ENCODE data around the gene ENPP4.

ENPP4 gene

DNA sequence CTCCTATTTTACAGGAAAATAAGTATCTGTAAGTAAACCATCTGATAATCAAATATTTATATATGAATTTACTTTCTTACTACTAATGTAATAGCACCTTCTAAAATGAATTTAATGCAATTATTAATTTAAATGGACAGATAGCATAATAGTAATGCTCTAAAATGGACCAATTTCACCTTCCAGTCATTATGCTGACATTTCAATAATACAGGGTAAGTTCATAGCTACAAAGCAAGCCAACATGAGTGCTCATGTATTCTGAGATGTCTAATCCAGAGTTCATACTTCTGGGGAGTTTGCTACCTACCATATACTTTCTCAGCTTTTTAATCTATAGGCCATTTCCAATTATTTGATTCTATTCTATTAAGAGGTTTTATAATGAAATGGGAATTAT is 29.4 kb downstream of the ENPP4 start:
- DNase-seq (ENCODE audit: low spot score) = no peak
- TF ChIP-seq, protein P1, sequence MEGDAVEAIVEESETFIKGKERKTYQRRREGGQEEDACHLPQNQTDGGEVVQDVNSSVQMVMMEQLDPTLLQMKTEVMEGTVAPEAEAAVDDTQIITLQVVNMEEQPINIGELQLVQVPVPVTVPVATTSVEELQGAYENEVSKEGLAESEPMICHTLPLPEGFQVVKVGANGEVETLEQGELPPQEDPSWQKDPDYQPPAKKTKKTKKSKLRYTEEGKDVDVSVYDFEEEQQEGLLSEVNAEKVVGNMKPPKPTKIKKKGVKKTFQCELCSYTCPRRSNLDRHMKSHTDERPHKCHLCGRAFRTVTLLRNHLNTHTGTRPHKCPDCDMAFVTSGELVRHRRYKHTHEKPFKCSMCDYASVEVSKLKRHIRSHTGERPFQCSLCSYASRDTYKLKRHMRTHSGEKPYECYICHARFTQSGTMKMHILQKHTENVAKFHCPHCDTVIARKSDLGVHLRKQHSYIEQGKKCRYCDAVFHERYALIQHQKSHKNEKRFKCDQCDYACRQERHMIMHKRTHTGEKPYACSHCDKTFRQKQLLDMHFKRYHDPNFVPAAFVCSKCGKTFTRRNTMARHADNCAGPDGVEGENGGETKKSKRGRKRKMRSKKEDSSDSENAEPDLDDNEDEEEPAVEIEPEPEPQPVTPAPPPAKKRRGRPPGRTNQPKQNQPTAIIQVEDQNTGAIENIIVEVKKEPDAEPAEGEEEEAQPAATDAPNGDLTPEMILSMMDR (IDR thresholded peaks at IDR 0.05; ENCODE audit: extremely low read depth, missing control alignments) = no peak

DNA sequence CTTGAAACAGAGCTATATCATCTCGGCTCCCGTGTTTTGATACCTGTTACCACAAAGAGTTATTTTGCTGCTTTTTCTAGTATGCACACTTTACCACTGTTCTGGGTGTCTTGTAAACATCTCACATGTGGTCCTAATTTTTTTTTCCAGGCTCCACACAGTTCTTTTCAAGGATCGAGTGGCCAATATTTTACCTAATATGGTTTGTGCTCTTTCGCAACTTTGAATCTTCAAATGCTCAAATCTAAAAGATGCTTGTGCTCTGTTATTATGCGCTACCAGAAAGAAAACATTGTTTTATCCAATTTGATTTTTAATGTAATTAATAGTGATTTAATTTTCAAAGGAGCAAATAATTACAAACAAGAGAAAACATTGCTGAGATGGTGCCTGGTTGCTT is 30.3 kb downstream of the ENPP4 start:
- no peak for DNase-seq (ENCODE audit: low spot score)

DNA sequence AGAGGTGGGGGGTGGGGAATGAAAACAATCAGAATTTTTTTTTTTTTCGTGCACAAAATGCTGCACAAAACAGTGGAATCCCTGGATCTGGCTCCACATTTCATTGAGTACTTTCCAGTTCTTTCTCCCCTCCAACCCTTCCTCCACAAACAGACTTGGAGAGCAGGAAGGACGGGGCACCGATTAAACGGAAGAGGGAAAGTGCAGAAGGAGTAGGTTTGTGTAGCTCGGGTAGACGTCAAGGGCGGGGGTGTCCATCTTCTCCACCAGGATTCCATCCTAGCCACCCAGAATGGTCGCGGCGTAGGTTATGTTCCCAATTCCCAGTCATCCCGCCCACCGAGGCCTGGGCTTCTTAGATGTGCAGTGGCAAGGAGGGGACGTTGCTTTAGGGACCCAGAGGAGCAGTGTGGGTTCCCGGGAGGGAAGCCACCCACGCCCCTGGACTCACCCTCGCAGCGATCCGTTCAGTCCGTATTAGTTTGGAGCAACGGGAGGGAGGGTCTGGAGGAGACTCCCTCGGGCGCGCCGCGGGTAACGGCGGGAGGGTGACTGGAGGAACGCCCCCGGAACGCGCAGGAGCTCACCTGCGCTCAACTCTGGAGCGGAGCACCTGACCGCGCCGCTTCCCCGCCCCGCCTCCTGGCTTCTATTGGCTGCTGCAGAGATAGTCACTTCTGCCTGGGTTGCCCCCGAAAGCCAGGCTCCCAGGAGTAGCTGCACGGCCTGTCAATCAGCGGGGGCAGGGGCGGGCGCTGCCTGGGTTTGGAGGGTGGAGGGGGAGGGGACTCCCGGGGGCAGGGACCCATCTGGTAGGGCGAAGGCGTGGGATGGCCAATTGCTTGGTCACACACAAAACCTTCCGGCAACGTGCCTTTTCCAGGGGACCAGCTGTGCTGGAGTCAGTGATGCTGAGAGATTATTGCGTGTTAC is 40.8 kb downstream of the ENPP4 start, which contains the start of gene ENPP5:
Gene ENPP5 (minus strand): TSS at position 624 of the 933 bp plus-strand sequence. CDS start 2,718 bp downstream, outside the sequence.
- TF ChIP-seq, protein P1 (IDR thresholded peaks at IDR 0.05; ENCODE audit: extremely low read depth, missing control alignments) = no peak
- peak; percentile 70 for DNase-seq (ENCODE audit: low spot score)

More for the DNA sequence above, 30.3 kb downstream of the ENPP4 start:
- TF ChIP-seq, protein P1 (IDR thresholded peaks at IDR 0.05; ENCODE audit: extremely low read depth, missing control alignments) = no peak

DNA sequence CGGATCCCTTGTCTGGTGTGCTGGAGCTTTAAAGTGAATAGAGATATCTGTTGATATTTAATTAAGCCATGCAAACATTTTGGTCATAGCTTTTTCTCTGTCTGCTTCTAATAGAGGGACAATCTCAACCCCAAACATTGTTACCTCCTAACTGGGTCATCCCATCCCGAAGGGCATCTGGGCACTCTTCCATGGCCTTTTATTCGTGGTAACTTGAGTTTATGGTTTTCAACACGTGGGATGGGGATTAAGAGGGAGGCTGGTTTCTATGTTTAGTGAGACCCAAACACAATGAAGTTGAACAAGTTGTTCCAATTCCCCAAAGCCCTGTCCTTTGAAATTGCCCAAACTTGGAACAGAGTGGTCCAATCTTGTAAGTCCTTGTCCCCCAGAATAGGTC is 42.4 kb downstream of the ENPP4 start:
- TF ChIP-seq, protein P1 (IDR thresholded peaks at IDR 0.05; ENCODE audit: extremely low read depth, missing control alignments) = no peak
- DNase-seq (ENCODE audit: low spot score) = no peak

DNA sequence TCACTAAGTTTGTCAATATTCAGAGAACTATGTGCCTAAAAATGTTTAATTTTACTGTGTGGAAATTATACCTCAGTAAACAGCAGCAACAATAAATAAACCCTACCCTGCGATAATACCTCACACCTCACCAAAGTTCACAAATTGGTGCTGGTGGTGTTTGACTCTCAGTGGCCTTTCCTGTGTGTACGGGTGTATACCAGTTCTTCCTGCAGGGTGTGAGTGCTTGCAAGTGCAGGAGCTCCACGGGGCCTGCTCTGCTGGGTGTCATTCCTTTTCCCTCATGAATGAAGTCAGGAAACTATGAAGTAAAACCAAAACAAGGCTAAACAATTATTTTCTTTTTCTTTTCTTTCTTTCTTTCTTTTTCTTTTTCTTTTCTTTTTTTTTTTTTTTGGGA is 45.1 kb downstream of the ENPP4 start:
- no peak for DNase-seq (ENCODE audit: low spot score)
- TF ChIP-seq, protein P1 (IDR thresholded peaks at IDR 0.05; ENCODE audit: extremely low read depth, missing control alignments) = no peak

DNA sequence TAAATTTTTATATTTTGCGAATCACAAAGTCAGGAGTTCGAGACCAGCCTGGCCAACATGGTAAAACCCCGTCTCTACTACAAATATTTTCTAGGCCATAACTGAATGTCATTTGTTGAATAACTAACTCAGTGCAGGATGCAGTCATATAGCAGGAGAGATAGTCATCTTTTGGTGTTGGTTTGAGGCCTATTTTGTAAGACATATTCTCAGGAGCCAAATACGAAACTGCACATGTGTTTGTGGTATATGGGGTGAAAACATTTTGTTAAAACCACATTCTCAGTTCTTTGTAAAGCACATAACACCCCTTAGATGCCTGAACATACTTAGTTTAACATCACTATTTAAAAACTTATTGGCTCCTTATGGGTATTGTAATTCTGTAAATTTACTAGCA is 45.7 kb downstream of the ENPP4 start:
- DNase-seq (ENCODE audit: low spot score) = peak; percentile 63
- TF ChIP-seq, protein P1 (IDR thresholded peaks at IDR 0.05; ENCODE audit: extremely low read depth, missing control alignments) = no peak

DNA sequence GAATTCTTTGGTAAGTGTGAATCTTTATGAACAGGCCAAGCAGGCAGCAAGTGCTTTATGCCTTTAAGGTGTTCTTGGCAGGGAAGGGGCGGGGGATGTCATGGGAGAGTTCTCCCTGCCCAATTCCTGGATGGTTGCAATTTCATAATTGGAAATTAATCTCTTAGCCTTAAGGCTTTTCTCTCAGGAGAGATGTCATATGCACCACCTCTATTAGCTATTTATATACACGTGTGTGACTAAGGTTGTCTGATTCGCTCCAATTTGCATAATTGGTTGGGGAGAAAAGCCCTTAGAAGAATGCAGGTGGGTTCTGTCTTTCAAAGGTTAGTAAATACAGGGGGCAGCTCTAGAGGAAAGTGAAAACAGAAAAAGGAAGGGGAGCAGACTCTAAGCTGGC is 46.2 kb downstream of the ENPP4 start:
- TF ChIP-seq, protein P1 (IDR thresholded peaks at IDR 0.05; ENCODE audit: extremely low read depth, missing control alignments) = no peak
- no peak for DNase-seq (ENCODE audit: low spot score)
